NOMO-1 (cell line): ENCODE measurements around the gene FBXW4.

Experiments used
- DNase-seq, 2 experiments: peaks; one replicate each; lab custom pipeline; 2025; ENCODE audit not compliant: unreplicated experiment in 2 of 2; lab: John Stamatoyannopoulos, UW

FBXW4 gene

GRCh38 chr10:101694674-101695403 is at the start of gene FBXW4:
TSS of gene FBXW4 (minus strand) at chr10:101695170. CDS start at chr10:101695105, 65 bp downstream.
- DNase-seq, result peak; percentile 43 to 55

- DNase-seq, result no peak
Measured at GRCh38 chr10:101744267-101744666, 49.3 kb upstream of the FBXW4 start.

GRCh38 chr10:101741938-101742337 is 47.0 kb upstream of the FBXW4 start:
- DNase-seq, result no peak

GRCh38 chr10:101736666-101737065 is 41.7 kb upstream of the FBXW4 start:
- DNase-seq, result no peak

GRCh38 chr10:101732096-101732495 is 37.1 kb upstream of the FBXW4 start:
- DNase-seq, result no peak

GRCh38 chr10:101726115-101726387 is 31.1 kb upstream of the FBXW4 start:
- DNase-seq, result no peak

GRCh38 chr10:101725296-101726114 is 30.5 kb upstream of the FBXW4 start:
- DNase-seq, result no peak

GRCh38 chr10:101724446-101724845 is 29.5 kb upstream of the FBXW4 start:
- DNase-seq, result no peak

GRCh38 chr10:101723176-101723575 is 28.2 kb upstream of the FBXW4 start:
- no peak for DNase-seq

GRCh38 chr10:101721806-101722205 is 26.8 kb upstream of the FBXW4 start:
- DNase-seq, result no peak

GRCh38 chr10:101720606-101721230 is 25.7 kb upstream of the FBXW4 start:
- no peak for DNase-seq

GRCh38 chr10:101718690-101719275 is 23.8 kb upstream of the FBXW4 start:
- DNase-seq, result no peak

GRCh38 chr10:101716891-101717659 is 22.1 kb upstream of the FBXW4 start:
- DNase-seq, result peak in 1 of 2 experiments; percentile 64

- no peak for DNase-seq
Measured at GRCh38 chr10:101712997-101713396, 18.0 kb upstream of the FBXW4 start.

- no peak for DNase-seq
Measured at GRCh38 chr10:101710793-101711192, 15.8 kb upstream of the FBXW4 start.

GRCh38 chr10:101710059-101710695 is 15.2 kb upstream of the FBXW4 start:
- no peak for DNase-seq

GRCh38 chr10:101709359-101710058 is 14.5 kb upstream of the FBXW4 start:
- no peak for DNase-seq

- DNase-seq, result peak in 1 of 2 experiments; percentile 45
Measured at GRCh38 chr10:101708870-101709269, 13.9 kb upstream of the FBXW4 start.

- DNase-seq, result no peak
Measured at GRCh38 chr10:101708073-101708472, 13.1 kb upstream of the FBXW4 start.

- DNase-seq, result no peak
Measured at GRCh38 chr10:101704331-101704730, 9.4 kb upstream of the FBXW4 start.
